Measurements from ENCODE around the gene PIM3.

Gene PIM3

GRCh38 chr22:49953680-49954344 lies 6.8 kb upstream of the PIM3 start:
- no peaks in the 10 kb centered on the region for H3K27me3 Mint-ChIP-seq (ENCODE audit: low read depth)
- no peak overlapping the region for H3K27ac Mint-ChIP-seq
- H3K4me1 Mint-ChIP-seq (ENCODE audit: low read depth) = peaks cover 2% of the 10 kb centered on the region
- H3K4me3 Mint-ChIP-seq = no peak overlapping the region
- H3K9me3 Mint-ChIP-seq = no peaks in the 10 kb centered on the region
- H3K36me3 Mint-ChIP-seq (ENCODE audit: low read depth) = no peaks in the 10 kb centered on the region

DNA sequence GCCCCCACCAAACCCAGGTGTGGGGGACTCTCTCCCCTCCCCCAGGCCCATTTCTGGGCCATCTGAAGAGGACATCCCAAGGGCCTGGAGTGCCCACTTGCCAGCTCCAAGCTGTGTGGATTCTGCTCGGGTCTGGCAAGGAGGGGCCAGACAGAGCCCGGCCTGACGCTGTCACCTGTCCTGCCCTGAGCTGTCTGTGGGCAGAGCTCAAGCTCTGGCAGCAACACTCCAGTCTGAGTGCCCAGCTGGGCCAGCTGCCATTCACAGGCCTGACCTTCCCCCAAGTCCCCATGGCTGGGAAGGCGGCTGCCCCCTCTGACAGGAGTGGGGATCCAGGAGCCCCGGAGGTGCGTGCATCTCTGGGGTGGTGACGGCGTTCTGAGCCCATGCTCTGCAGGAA lies 6.2 kb upstream of the PIM3 start:
- Mint-ChIP-seq H3K27me3 (ENCODE audit: low read depth) (no peaks in the 10 kb centered on the region), H3K9me3 (no peaks in the 10 kb centered on the region), H3K27ac (no peak overlapping the region), H3K4me1 (ENCODE audit: low read depth) (peaks cover 6% of the 10 kb centered on the region), H3K36me3 (ENCODE audit: low read depth) (no peaks in the 10 kb centered on the region), H3K4me3 (no peak overlapping the region)

GRCh38 chr22:49954991-49955580 lies 5.5 kb upstream of the PIM3 start:
- peaks cover 10% of the 10 kb centered on the region for H3K4me1 Mint-ChIP-seq (ENCODE audit: low read depth)
- H3K36me3 Mint-ChIP-seq (ENCODE audit: low read depth) = no peaks in the 10 kb centered on the region
- H3K27ac Mint-ChIP-seq = no peak overlapping the region
- no peaks in the 10 kb centered on the region for H3K9me3 Mint-ChIP-seq
- no peak overlapping the region for H3K4me3 Mint-ChIP-seq
- no peaks in the 10 kb centered on the region for H3K27me3 Mint-ChIP-seq (ENCODE audit: low read depth)

DNA sequence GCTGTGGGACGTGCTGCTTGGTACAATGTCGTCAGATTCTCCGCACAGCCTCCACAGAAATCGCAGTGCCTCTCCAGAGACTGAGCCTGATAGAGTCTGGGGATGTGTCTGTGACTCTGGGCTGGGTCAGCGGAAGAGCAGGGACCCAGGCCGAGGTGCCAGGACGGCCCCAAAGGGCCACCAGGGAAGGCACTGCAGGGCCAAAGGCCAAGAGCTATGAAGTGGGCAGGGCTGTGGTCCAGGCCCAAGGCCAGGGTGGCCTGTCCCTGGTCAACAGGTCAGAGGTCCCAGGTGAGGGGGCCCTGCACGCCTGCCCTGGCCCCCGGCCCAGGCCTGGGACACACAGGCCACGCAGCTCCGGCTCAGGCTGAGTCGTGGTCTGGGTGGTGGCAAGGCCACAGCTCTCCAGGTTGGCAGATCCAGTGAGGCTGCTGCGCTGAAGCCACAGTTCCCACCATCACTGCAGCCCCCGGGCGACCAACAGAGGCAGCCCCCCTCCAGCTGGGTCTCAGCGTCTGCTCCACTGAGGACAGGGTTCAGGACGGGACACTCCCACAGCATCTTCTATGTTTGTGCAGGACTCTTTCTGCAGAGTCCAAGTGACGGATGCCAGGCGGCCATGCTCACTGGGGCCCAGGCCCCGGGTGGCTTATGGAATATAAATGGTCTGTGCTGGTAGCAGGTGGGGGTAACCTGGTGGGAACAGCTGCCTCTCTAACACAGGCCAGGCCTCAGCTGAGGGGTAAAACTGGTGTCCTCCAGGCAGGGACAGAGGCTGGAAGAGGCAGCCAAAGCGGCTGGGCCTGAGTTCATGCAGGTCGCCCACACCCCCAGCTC lies 4.8 kb upstream of the PIM3 start:
- Mint-ChIP-seq H3K36me3 (ENCODE audit: low read depth) (no peaks in the 10 kb centered on the region), H3K9me3 (no peaks in the 10 kb centered on the region), H3K27ac (no peak overlapping the region), H3K4me1 (ENCODE audit: low read depth) (peaks cover 10% of the 10 kb centered on the region), H3K27me3 (ENCODE audit: low read depth) (no peaks in the 10 kb centered on the region), H3K4me3 (no peak overlapping the region)

DNA sequence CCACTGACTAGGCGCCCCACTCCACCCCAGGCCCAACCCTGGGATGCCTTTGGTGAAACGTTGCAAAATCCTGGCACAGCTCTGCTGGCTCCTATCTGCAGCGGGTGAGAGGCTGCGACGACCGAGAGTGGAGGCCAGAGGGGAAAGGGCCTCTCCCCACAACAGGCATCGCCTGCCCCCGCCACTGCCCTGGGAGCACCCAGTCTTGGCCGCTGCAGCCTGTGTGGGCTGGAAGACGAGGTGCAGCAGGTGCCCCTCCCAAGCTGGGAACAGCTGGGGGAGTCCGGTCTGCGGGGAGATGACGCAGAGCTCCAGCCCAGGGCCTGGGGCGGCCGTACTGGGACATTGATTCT lies 4.2 kb upstream of the PIM3 start:
- no peak overlapping the region for H3K4me3 Mint-ChIP-seq
- H3K9me3 Mint-ChIP-seq = no peaks in the 10 kb centered on the region
- no peak overlapping the region for H3K27ac Mint-ChIP-seq
- peaks cover under 1% of the 10 kb centered on the region for H3K36me3 Mint-ChIP-seq (ENCODE audit: low read depth)
- peaks cover 10% of the 10 kb centered on the region for H3K4me1 Mint-ChIP-seq (ENCODE audit: low read depth)
- no peaks in the 10 kb centered on the region for H3K27me3 Mint-ChIP-seq (ENCODE audit: low read depth)

- H3K4me1 Mint-ChIP-seq (ENCODE audit: low read depth) = peaks cover 10% of the 10 kb centered on the region
- no peak overlapping the region for H3K4me3 Mint-ChIP-seq
- peaks cover 6% of the 10 kb centered on the region for H3K36me3 Mint-ChIP-seq (ENCODE audit: low read depth)
- no peaks in the 10 kb centered on the region for H3K9me3 Mint-ChIP-seq
- no peak overlapping the region for H3K27ac Mint-ChIP-seq
- H3K27me3 Mint-ChIP-seq (ENCODE audit: low read depth) = no peaks in the 10 kb centered on the region
Measured at GRCh38 chr22:49956914-49957825, 3.4 kb upstream of the PIM3 start.

- Mint-ChIP-seq H3K4me1 (ENCODE audit: low read depth) (peaks cover 10% of the 10 kb centered on the region), H3K36me3 (ENCODE audit: low read depth) (peaks cover 8% of the 10 kb centered on the region), H3K4me3 (peak overlapping the region; percentile 51), H3K27ac (no peak overlapping the region), H3K27me3 (ENCODE audit: low read depth) (no peaks in the 10 kb centered on the region), H3K9me3 (no peaks in the 10 kb centered on the region)
Measured at GRCh38 chr22:49957826-49958365, 2.7 kb upstream of the PIM3 start.

GRCh38 chr22:49958366-49958921 lies 2.1 kb upstream of the PIM3 start:
- H3K4me1 Mint-ChIP-seq (ENCODE audit: low read depth) = peaks cover 10% of the 10 kb centered on the region
- H3K27ac Mint-ChIP-seq = peak overlapping the region; percentile 57
- peak overlapping the region; percentile 84 for H3K4me3 Mint-ChIP-seq

GRCh38 chr22:49958931-49959781 lies 1.4 kb upstream of the PIM3 start:
- Mint-ChIP-seq H3K4me1 (ENCODE audit: low read depth) (peaks cover 17% of the 10 kb centered on the region), H3K36me3 (ENCODE audit: low read depth) (peaks cover 16% of the 10 kb centered on the region), H3K27ac (peak overlapping the region; percentile 88), H3K27me3 (ENCODE audit: low read depth) (no peaks in the 10 kb centered on the region), H3K4me3 (peak overlapping the region; percentile 84), H3K9me3 (no peaks in the 10 kb centered on the region)

More at GRCh38 chr22:49958366-49958921, 2.1 kb upstream of the PIM3 start:
- H3K27me3 Mint-ChIP-seq (ENCODE audit: low read depth) = no peaks in the 10 kb centered on the region
- H3K9me3 Mint-ChIP-seq = no peaks in the 10 kb centered on the region
- H3K36me3 Mint-ChIP-seq (ENCODE audit: low read depth) = peaks cover 10% of the 10 kb centered on the region

DNA sequence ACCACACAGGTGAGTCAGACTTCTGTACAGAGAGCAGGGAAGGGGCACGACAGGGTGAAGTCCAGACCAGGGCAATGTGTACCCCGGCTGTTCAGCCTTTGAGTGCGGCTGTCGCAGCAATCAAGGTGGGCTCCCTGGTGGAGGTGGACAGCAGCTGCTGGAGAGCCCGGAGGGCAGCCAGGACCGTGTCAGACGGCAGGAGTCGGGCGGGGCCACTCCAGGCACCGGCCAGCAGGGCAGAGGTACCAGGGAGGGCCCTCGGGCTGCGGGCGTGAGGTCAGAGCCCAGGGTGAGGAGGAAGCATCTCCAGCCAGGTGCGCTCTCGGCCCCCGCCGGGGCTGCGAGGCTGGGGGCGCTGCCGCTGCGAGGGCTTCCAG lies 802 bp upstream of the PIM3 start:
- H3K27me3 Mint-ChIP-seq (ENCODE audit: low read depth) = no peaks in the 10 kb centered on the region
- H3K4me1 Mint-ChIP-seq (ENCODE audit: low read depth) = peaks cover 17% of the 10 kb centered on the region
- H3K36me3 Mint-ChIP-seq (ENCODE audit: low read depth) = peaks cover 20% of the 10 kb centered on the region
- H3K4me3 Mint-ChIP-seq = peak overlapping the region; percentile 84
- no peaks in the 10 kb centered on the region for H3K9me3 Mint-ChIP-seq
- peak overlapping the region; percentile 88 for H3K27ac Mint-ChIP-seq

DNA sequence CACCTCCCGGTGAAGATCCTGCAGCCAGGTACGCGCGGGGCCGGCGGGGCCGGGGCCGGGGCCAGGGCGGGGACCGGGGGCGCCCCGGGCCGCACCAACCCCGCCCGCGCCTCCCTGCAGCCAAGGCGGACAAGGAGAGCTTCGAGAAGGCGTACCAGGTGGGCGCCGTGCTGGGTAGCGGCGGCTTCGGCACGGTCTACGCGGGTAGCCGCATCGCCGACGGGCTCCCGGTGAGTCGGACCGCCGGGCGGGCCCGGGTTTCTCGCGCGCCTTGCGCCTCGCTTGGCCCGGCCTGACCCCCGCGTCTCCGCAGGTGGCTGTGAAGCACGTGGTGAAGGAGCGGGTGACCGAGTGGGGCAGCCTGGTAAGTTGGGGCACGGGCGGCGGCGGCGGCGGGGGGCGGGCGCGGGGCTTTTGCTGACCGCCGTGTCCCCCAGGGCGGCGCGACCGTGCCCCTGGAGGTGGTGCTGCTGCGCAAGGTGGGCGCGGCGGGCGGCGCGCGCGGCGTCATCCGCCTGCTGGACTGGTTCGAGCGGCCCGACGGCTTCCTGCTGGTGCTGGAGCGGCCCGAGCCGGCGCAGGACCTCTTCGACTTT lies 531 bp downstream of the PIM3 start:
- Mint-ChIP-seq H3K36me3 (ENCODE audit: low read depth) (peaks cover 22% of the 10 kb centered on the region), H3K27me3 (ENCODE audit: low read depth) (no peaks in the 10 kb centered on the region)

DNA sequence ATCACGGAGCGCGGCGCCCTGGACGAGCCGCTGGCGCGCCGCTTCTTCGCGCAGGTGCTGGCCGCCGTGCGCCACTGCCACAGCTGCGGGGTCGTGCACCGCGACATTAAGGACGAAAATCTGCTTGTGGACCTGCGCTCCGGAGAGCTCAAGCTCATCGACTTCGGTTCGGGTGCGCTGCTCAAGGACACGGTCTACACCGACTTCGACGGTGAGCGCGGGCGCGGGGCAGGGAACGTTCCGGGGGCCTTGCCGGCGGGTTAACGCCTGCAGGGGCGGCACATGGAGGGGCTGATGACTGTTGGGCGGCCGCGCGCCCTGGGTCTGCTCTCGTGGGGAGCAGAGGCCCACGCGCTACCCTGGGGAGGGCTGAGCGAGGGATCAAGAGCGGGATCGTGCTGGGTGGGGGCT lies 1.0 kb downstream of the PIM3 start:
- Mint-ChIP-seq H3K27ac (peak overlapping the region; percentile 90), H3K36me3 (ENCODE audit: low read depth) (peaks cover 22% of the 10 kb centered on the region), H3K27me3 (ENCODE audit: low read depth) (no peaks in the 10 kb centered on the region), H3K4me1 (ENCODE audit: low read depth) (peaks cover 22% of the 10 kb centered on the region), H3K4me3 (peak overlapping the region; percentile 88), H3K9me3 (no peaks in the 10 kb centered on the region)

More for the DNA sequence above, 531 bp downstream of the PIM3 start:
- peak overlapping the region; percentile 90 for H3K27ac Mint-ChIP-seq
- H3K4me3 Mint-ChIP-seq = peak overlapping the region; percentile 88
- H3K4me1 Mint-ChIP-seq (ENCODE audit: low read depth) = peaks cover 19% of the 10 kb centered on the region
- H3K9me3 Mint-ChIP-seq = no peaks in the 10 kb centered on the region
